Measurements from ENCODE around the gene OR1L8. TPM values are rescaled to one million over a fixed set of nuclear protein-coding genes. Genes with fewer than 3 reads are reported as not detected.
"Not testable (repeated sequence)": the region's sequence is repeated elsewhere in the genome, so short reads cannot be mapped to it uniquely, and the experiment has no call there.

Gene OR1L8
- total RNA-seq (not detected in 2 replicates), polyA plus RNA-seq (not detected in 2 replicates)

GRCh38 chr9:122583284-122583683, at the start of gene OR1L8:
Gene OR1L8 (minus strand): TSS chr9:122583384. CDS start chr9:122568477, 14,907 bp downstream.
- not testable (repeated sequence) for DNase-seq (ENCODE audit: low read depth in 1 of 2, low spot score in 1 of 2); H3K27me3 ChIP-seq; H3K9me3 ChIP-seq (ENCODE audit: low read depth); H3K4me1 ChIP-seq (ENCODE audit: low read depth); H3K4me3 ChIP-seq; H3K27ac ChIP-seq; H3K36me3 ChIP-seq

- Histone ChIP-seq H3K27me3 (no peaks in the 10 kb centered on the region), H3K4me3 (no peak overlapping the region), H3K4me1 (ENCODE audit: low read depth) (no peaks in the 10 kb centered on the region), H3K27ac (no peak overlapping the region), H3K36me3 (no peaks in the 10 kb centered on the region), H3K9me3 (ENCODE audit: low read depth) (peaks cover 3% of the 10 kb centered on the region)
- no peak for TF ChIP-seq CTCF (IDR thresholded peaks at IDR 0.05; ENCODE audit: low read depth, low read length)
- no peak for DNase-seq (ENCODE audit: low read depth in 1 of 2, low spot score in 1 of 2)
These were observed 36.8 kb upstream of the OR1L8 start for GRCh38 chr9:122619996-122620395.

DNA sequence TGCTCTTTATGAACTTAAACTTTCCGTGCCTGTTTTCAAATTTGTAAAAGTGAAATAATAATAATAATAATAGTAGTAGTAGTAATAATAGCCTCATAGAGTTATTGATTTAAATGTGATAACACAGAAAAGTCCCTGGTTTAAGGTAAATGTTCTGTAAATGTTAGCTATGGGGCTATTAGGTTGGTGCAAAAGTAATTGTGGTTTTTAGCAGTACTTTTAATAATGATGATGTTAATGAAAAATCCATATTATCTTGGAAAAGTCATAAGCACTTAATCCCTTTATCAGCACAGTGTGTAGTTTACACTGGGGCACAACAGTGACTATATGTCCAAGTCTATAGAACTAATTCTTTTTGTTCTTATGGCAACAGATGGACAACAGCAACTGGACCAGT, 31.2 kb upstream of the OR1L8 start, which contains the start of gene OR1Q1:
OR1Q1 (plus strand) TSS at position 377 of the 400 bp plus-strand sequence; CDS start at position 377, 0 bp downstream.
- no peak for TF ChIP-seq CTCF (IDR thresholded peaks at IDR 0.05; ENCODE audit: low read depth, low read length)
- H3K9me3 ChIP-seq (ENCODE audit: low read depth): no peaks in the 10 kb centered on the region
- H3K4me1 ChIP-seq (ENCODE audit: low read depth): no peaks in the 10 kb centered on the region
- H3K4me3 ChIP-seq: no peak within 1 kb of the TSS
- DNase-seq (ENCODE audit: low read depth in 1 of 2, low spot score in 1 of 2): no peak
- no peak within 1 kb of the TSS for H3K27ac ChIP-seq
- no peaks in the 10 kb centered on the region for H3K36me3 ChIP-seq
- no peaks in the 10 kb centered on the region for H3K27me3 ChIP-seq

- Histone ChIP-seq H3K4me3 (no peak overlapping the region), H3K9me3 (ENCODE audit: low read depth) (no peaks in the 10 kb centered on the region), H3K4me1 (ENCODE audit: low read depth) (no peaks in the 10 kb centered on the region), H3K27ac (no peak overlapping the region), H3K27me3 (no peaks in the 10 kb centered on the region), H3K36me3 (no peaks in the 10 kb centered on the region)
- TF ChIP-seq CTCF (IDR thresholded peaks at IDR 0.05; ENCODE audit: low read depth, low read length): no peak
- DNase-seq (ENCODE audit: low read depth in 1 of 2, low spot score in 1 of 2): no peak
These were observed 26.6 kb upstream of the OR1L8 start for GRCh38 chr9:122609804-122610203.

DNA sequence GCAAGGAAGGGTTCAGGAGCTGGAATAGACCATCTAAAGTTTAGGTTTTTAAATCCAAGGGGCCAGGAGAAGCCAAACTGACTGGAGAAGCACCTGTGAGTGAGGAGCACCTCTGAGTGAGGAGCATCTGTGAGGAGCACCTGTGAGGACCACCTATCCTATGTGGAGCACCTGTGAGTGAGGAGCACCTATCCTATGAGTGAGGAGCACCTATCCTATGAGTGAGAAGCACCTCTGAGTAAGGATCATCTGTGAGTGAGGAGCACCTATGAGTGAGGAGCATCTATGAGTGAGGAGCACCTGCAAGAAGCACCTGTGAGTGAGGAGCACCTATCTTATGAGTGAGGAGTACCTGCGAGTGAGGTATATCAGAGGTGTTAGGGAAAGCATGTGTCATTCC, 23.4 kb upstream of the OR1L8 start:
- H3K27me3 ChIP-seq: no peaks in the 10 kb centered on the region

GRCh38 chr9:122605691-122606090, 22.5 kb upstream of the OR1L8 start:
- no peak for TF ChIP-seq CTCF (IDR thresholded peaks at IDR 0.05; ENCODE audit: low read depth, low read length)
- H3K27ac ChIP-seq: no peak overlapping the region
- H3K9me3 ChIP-seq (ENCODE audit: low read depth): no peaks in the 10 kb centered on the region
- no peak overlapping the region for H3K4me3 ChIP-seq
- no peaks in the 10 kb centered on the region for H3K36me3 ChIP-seq
- H3K4me1 ChIP-seq (ENCODE audit: low read depth): no peaks in the 10 kb centered on the region
- no peaks in the 10 kb centered on the region for H3K27me3 ChIP-seq
- DNase-seq (ENCODE audit: low read depth in 1 of 2, low spot score in 1 of 2): no peak

More for the DNA sequence above, 23.4 kb upstream of the OR1L8 start:
- no peak overlapping the region for H3K4me3 ChIP-seq
- no peaks in the 10 kb centered on the region for H3K36me3 ChIP-seq
- H3K27ac ChIP-seq: no peak overlapping the region
- TF ChIP-seq CTCF (IDR thresholded peaks at IDR 0.05; ENCODE audit: low read depth, low read length): no peak
- DNase-seq (ENCODE audit: low read depth in 1 of 2, low spot score in 1 of 2): no peak
- H3K4me1 ChIP-seq (ENCODE audit: low read depth): no peaks in the 10 kb centered on the region
- H3K9me3 ChIP-seq (ENCODE audit: low read depth): no peaks in the 10 kb centered on the region
